Measurements from ENCODE around the gene MRPL10. TPM values are rescaled to one million over a fixed set of nuclear protein-coding genes. Genes with fewer than 3 reads are reported as not detected.

Gene MRPL10
- total and polyA plus RNA-seq, 10 of the 15 experiments (the other 5 are each of a cell fraction or from before 2014, with no cell fraction given), result 18.9 to 61.9 (median 47.3) TPM

DNA sequence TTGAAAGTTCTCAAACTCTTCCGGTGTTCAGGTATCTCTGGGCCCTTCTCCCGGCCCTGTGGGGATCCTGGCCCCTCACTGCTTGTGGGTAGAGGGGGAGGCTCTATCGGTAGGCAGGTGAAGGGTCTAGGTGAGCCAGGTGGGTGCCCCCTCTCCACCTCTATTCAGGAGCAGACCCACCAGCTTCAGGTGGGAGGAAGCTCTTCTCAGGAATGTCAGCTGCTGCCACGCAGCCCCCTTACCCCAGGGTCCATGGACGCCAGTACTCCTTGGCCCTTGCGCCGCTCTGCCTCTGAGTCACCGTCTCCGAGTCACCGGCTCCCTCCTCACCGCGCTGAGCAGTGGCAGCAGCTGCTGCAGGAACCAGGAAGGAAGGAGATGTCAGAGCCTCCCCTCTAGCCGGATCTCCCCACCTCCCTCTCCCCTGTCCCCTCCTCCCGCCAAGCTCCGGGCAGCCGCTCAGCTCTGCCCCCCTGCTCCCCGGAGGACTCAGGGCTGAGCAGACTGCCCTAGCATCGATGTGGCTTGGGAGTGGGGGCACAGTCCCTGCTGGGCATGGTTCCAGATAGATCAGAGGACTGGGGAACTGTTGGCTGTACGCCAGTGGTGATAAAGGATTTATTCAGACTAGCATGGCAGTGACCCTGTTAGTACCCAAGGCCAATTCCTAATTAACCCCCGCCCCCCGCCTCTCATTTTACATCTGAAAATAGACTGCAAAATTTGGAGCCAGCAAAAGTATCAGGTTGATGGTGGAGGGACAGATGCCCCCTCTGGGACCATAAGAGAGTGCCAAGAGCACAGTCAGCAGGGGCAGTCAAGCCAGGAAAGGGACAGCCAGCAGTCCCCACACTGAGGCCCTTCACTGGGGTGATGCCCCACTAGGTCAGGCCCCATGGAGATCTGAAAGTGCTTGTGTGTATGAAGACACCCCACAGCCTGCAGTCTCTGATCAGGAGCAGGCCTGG lies 9.6 kb downstream of the MRPL10 start, which contains the start of gene OSBPL7 (continued):
- TF ChIP-seq SMC3 (IDR thresholded peaks at IDR 0.05; ENCODE audit: borderline replicate concordance, low read length) (no peak; the same call in 1 of the 2 replicates), CHD1 (IDR thresholded peaks at IDR 0.05; ENCODE audit: low read depth, low read length) (no peak), FOXK2 (IDR thresholded peaks at IDR 0.05) (no peak), PML (IDR thresholded peaks at IDR 0.05; ENCODE audit: low read length) (no peak), MEF2B (IDR thresholded peaks at IDR 0.05; ENCODE audit: partially characterized antibody, poor library complexity, severe bottlenecking) (peak; percentile 26), KDM1A (IDR thresholded peaks at IDR 0.05; ENCODE audit: borderline replicate concordance) (no peak), GATAD2B (conservative IDR thresholded peaks at IDR 0.05; ENCODE audit: low read depth) (no peak), TARDBP (IDR thresholded peaks at IDR 0.05; ENCODE audit: borderline replicate concordance) (no peak), JUND (IDR thresholded peaks at IDR 0.05; ENCODE audit: low read depth, low read length) (no peak), SREBF2 (IDR thresholded peaks at IDR 0.05; ENCODE audit: low read length) (no peak), ZNF207 (IDR thresholded peaks at IDR 0.05; ENCODE audit: borderline replicate concordance) (no peak), EGR1 (IDR thresholded peaks at IDR 0.05; ENCODE audit: borderline replicate concordance in 1 of 2, low read depth in 2 of 2, low read length in 2 of 2) (peak in 1 of 2 experiments; percentile 63; a peak in 2 of 3 replicates), GABPA (IDR thresholded peaks at IDR 0.05; ENCODE audit: low read depth) (peak; percentile 78), MXI1 (IDR thresholded peaks at IDR 0.05; ENCODE audit: low read depth, low read length) (peak; percentile 78; the same call in 1 of the 2 replicates), YY1 (IDR thresholded peaks at IDR 0.05; ENCODE audit: low read depth, low read length) (0 out of 2 replicates have a peak, but pooled peaks have one; percentile 36)
- TF ChIP-seq, protein P1, sequence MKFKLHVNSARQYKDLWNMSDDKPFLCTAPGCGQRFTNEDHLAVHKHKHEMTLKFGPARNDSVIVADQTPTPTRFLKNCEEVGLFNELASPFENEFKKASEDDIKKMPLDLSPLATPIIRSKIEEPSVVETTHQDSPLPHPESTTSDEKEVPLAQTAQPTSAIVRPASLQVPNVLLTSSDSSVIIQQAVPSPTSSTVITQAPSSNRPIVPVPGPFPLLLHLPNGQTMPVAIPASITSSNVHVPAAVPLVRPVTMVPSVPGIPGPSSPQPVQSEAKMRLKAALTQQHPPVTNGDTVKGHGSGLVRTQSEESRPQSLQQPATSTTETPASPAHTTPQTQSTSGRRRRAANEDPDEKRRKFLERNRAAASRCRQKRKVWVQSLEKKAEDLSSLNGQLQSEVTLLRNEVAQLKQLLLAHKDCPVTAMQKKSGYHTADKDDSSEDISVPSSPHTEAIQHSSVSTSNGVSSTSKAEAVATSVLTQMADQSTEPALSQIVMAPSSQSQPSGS (IDR thresholded peaks at IDR 0.05; ENCODE audit: low read length), result no peak
- TF ChIP-seq, protein P2, sequence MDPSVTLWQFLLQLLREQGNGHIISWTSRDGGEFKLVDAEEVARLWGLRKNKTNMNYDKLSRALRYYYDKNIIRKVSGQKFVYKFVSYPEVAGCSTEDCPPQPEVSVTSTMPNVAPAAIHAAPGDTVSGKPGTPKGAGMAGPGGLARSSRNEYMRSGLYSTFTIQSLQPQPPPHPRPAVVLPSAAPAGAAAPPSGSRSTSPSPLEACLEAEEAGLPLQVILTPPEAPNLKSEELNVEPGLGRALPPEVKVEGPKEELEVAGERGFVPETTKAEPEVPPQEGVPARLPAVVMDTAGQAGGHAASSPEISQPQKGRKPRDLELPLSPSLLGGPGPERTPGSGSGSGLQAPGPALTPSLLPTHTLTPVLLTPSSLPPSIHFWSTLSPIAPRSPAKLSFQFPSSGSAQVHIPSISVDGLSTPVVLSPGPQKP (IDR thresholded peaks at IDR 0.05; ENCODE audit: low read depth, low read length), result peak; percentile 53; the same call in 1 of the 2 replicates
- TF ChIP-seq, protein P3, sequence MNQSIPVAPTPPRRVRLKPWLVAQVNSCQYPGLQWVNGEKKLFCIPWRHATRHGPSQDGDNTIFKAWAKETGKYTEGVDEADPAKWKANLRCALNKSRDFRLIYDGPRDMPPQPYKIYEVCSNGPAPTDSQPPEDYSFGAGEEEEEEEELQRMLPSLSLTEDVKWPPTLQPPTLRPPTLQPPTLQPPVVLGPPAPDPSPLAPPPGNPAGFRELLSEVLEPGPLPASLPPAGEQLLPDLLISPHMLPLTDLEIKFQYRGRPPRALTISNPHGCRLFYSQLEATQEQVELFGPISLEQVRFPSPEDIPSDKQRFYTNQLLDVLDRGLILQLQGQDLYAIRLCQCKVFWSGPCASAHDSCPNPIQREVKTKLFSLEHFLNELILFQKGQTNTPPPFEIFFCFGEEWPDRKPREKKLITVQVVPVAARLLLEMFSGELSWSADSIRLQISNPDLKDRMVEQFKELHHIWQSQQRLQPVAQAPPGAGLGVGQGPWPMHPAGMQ (IDR thresholded peaks at IDR 0.05; ENCODE audit: borderline replicate concordance), result no peak
